Nephron progenitor cell (in vitro differentiated cells): ENCODE measurements around the gene NRG2.

Experiments used
- DNase-seq: peaks from one replicate; pipeline ENCODE4 v3.0.0; 2021
- H3K27ac Mint-ChIP-seq: 2 replicates; pipeline ENCODE4 v1.8.0; 2021; ENCODE audit warnings: mild to moderate bottlenecking, moderate library complexity, mixed read lengths
- H3K27me3 Mint-ChIP-seq: 2 replicates; pipeline ENCODE4 v1.8.0; 2021; ENCODE audit warnings: mild to moderate bottlenecking, low read depth, mixed read lengths; ENCODE audit not compliant: poor library complexity
- H3K36me3 Mint-ChIP-seq: 2 replicates; pipeline ENCODE4 v1.8.0; 2021; ENCODE audit warnings: low read depth, mixed read lengths
- H3K4me1 Mint-ChIP-seq: 2 replicates; pipeline ENCODE4 v1.8.0; 2021; ENCODE audit warnings: mixed read lengths
- H3K4me3 Mint-ChIP-seq: 2 replicates; pipeline ENCODE4 v1.8.0; 2021; ENCODE audit warnings: mild to moderate bottlenecking, moderate library complexity, mixed read lengths
- H3K9me3 Mint-ChIP-seq: 2 replicates; pipeline ENCODE4 v1.8.0; 2021; ENCODE audit warnings: mild to moderate bottlenecking, moderate library complexity, mixed read lengths
- TF ChIP-seq, protein P1 (sequence below): fragments of 200-600 bp; sonication (generic); IDR thresholded peaks from 2 replicates; pipeline ENCODE4 v1.5.0; 2021; ENCODE audit warnings: antibody characterized with exemption

NRG2 gene

GRCh38 chr5:140004174-140004573 lies 38.9 kb downstream of the NRG2 start:
- Mint-ChIP-seq H3K36me3 (no peaks in the 10 kb centered on the region), H3K4me3 (no peak overlapping the region), H3K4me1 (no peaks in the 10 kb centered on the region), H3K27me3 (peaks cover 51% of the 10 kb centered on the region), H3K27ac (no peak overlapping the region), H3K9me3 (no peaks in the 10 kb centered on the region)
- no peak for DNase-seq
- TF ChIP-seq, protein P1, sequence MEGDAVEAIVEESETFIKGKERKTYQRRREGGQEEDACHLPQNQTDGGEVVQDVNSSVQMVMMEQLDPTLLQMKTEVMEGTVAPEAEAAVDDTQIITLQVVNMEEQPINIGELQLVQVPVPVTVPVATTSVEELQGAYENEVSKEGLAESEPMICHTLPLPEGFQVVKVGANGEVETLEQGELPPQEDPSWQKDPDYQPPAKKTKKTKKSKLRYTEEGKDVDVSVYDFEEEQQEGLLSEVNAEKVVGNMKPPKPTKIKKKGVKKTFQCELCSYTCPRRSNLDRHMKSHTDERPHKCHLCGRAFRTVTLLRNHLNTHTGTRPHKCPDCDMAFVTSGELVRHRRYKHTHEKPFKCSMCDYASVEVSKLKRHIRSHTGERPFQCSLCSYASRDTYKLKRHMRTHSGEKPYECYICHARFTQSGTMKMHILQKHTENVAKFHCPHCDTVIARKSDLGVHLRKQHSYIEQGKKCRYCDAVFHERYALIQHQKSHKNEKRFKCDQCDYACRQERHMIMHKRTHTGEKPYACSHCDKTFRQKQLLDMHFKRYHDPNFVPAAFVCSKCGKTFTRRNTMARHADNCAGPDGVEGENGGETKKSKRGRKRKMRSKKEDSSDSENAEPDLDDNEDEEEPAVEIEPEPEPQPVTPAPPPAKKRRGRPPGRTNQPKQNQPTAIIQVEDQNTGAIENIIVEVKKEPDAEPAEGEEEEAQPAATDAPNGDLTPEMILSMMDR, result no peak

- Mint-ChIP-seq H3K27me3 (peaks cover 53% of the 10 kb centered on the region), H3K27ac (no peak overlapping the region), H3K4me3 (no peak overlapping the region), H3K4me1 (no peaks in the 10 kb centered on the region), H3K36me3 (no peaks in the 10 kb centered on the region), H3K9me3 (no peaks in the 10 kb centered on the region)
- DNase-seq, result no peak
- TF ChIP-seq, protein P1, result no peak
These were observed 39.6 kb downstream of the NRG2 start for GRCh38 chr5:140003519-140003918.

DNA sequence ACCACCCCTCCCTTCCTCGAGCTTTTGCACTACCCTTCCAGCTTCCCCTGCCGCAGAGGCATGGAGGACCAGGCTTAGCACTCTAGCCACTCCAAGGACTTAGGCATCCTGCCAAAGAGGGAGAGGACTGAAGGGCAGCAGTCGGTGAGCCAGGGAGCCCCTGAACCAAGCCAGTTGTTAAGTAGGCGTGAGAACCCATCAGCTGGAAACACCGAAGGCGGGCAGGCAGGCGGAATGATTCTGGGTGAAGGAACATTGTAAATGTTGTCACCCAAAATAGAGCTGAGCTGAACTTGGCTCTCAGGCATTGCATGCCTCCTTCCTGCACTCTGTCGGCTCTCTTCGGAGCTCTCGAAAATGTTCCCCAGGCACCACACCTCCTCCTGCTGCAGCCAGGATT lies 42.8 kb downstream of the NRG2 start:
- Mint-ChIP-seq H3K4me1 (no peaks in the 10 kb centered on the region), H3K27ac (no peak overlapping the region), H3K4me3 (no peak overlapping the region), H3K27me3 (peaks cover 49% of the 10 kb centered on the region), H3K9me3 (no peaks in the 10 kb centered on the region), H3K36me3 (no peaks in the 10 kb centered on the region)
- no peak for DNase-seq
- TF ChIP-seq, protein P1, result no peak

- H3K27me3 Mint-ChIP-seq, result peaks cover 45% of the 10 kb centered on the region
- H3K27ac Mint-ChIP-seq, result no peak overlapping the region
- H3K9me3 Mint-ChIP-seq, result no peaks in the 10 kb centered on the region
- no peaks in the 10 kb centered on the region for H3K4me1 Mint-ChIP-seq
- TF ChIP-seq, protein P1, result no peak
- no peak for DNase-seq
- no peaks in the 10 kb centered on the region for H3K36me3 Mint-ChIP-seq
- H3K4me3 Mint-ChIP-seq, result no peak overlapping the region
These were observed 44.3 kb downstream of the NRG2 start for GRCh38 chr5:139998837-139999236.

DNA sequence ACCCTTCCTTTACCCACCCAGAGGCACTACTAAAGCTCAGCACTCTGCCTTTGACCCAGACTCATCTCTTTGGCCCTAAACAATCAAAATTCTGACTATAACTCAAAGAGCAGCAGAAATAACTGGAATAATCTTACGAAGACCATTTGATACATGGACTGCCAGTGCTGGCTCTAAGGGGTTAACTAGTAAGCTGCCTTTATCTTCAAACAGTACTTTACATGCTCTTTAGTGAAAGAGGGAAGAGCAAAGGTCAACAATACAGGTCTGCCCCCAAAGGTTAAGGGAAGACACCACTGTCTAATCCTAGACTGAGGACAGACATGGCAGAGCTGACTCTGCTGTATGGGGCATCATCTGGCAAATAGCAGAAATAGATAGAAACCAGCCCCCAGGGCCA lies 45.8 kb downstream of the NRG2 start:
- TF ChIP-seq, protein P1, result no peak
- H3K4me3 Mint-ChIP-seq, result no peak overlapping the region
- no peaks in the 10 kb centered on the region for H3K36me3 Mint-ChIP-seq
- no peaks in the 10 kb centered on the region for H3K4me1 Mint-ChIP-seq
- H3K27ac Mint-ChIP-seq, result no peak overlapping the region
- H3K9me3 Mint-ChIP-seq, result no peaks in the 10 kb centered on the region
- peaks cover 48% of the 10 kb centered on the region for H3K27me3 Mint-ChIP-seq
- no peak for DNase-seq

DNA sequence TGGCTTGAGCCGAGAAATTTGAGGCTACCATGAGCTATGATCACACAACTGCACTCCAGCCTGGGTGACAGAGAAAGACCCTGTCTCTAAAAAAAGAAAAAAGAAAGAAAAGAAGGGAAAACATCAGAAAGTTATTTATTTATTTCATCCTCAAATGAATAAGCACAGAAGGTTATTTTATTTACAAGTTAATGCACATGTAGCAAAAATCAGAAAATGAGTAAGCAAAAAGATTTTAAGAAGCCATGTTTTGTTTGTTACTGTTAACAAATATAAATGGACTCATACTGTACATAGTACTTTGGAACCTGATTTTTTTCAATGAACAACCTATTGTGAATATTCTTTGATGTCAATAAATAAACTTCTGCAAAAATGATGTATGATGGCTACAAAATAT lies 47.2 kb downstream of the NRG2 start:
- Mint-ChIP-seq H3K27ac (no peak overlapping the region), H3K4me1 (no peaks in the 10 kb centered on the region), H3K4me3 (no peak overlapping the region), H3K27me3 (peaks cover 46% of the 10 kb centered on the region), H3K36me3 (no peaks in the 10 kb centered on the region), H3K9me3 (no peaks in the 10 kb centered on the region)
- TF ChIP-seq, protein P1, result no peak
- no peak for DNase-seq
